ENCODE data around the gene MUTYH.
"Not testable (repeated sequence)": the region's sequence is repeated elsewhere in the genome, so short reads cannot be mapped to it uniquely, and the experiment has no call there.

Gene MUTYH

GRCh38 chr1:45317166-45317565 is 23.1 kb downstream of the MUTYH start:
- no peak for DNase-seq

DNA sequence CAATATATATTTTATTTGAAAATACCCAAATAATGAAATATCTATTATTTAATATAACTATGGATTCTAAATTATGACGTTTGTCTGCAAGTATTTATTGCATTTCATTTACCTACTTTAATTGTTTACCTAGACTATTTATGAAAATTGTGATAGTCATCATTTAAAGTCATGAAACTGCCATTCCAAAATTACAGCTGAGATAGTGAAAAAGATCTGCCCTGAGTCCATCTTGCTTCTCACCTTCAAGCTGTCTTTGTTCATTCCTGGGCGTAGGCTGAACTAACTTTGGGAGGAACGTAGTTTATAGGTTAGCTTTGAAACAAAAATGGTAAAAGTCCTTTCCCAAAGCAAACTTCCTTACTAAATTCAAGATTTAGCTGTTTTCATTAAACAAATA is 26.0 kb downstream of the MUTYH start:
- DNase-seq: no peak

DNA sequence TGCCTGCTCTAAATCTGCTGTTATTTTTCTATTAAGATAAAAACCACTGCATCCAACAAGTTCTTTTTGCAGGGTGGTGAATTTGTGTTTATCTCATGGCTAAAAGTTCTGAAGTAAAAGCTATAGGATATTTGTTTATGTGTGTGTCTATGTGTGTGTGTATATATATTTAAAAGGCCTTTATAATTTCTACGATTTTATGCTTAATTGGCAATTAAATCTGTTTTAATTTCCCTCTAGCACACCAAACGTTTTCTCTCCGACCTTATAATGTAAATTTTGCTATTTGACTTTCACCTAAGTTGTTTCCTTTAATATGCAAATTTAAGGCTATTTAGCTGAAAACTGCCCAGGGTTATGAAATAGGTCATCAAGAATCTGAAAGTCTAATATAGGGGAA is 33.3 kb downstream of the MUTYH start:
- DNase-seq: no peak

- peak; percentile 75 for DNase-seq
Observed at GRCh38 chr1:45306319-45306718, 33.9 kb downstream of the MUTYH start.

- DNase-seq: no peak
Observed at GRCh38 chr1:45305231-45305630, 35.0 kb downstream of the MUTYH start.

- DNase-seq: peak; percentile 29
Observed at GRCh38 chr1:45304311-45305081, 35.7 kb downstream of the MUTYH start.

- DNase-seq: peak; percentile 99
Observed at GRCh38 chr1:45303520-45304310, 36.5 kb downstream of the MUTYH start.

DNA sequence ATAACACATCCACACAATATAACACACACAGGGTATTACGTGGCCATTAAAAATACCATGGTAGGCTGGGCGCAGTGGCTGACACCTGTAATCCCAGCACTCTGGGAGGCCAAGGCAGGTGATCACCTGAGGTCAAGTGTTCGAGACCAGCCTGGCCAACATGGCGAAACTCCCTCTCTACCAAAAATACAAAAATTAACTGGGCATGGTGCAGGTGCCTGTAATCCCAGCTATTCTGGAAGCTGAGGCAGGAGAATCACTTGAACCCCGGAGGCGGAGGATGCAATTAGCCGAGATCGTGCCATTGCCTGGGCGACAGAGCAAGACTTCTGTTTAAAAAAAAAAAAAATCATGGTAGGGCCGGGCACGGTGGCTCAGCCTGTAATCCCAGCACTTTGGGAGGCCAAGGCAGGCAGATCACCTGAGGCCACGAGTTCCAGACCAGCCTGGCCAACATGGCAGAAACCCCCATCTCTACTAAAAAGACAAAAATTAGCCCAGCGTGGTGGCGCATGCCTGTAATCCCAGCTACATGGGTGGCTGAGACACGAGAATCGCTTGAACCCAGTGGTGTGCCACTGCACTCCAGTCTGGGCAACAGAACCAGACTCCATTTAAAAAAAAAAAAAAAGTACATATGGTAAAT is 37.6 kb downstream of the MUTYH start:
- no peak for DNase-seq

DNA sequence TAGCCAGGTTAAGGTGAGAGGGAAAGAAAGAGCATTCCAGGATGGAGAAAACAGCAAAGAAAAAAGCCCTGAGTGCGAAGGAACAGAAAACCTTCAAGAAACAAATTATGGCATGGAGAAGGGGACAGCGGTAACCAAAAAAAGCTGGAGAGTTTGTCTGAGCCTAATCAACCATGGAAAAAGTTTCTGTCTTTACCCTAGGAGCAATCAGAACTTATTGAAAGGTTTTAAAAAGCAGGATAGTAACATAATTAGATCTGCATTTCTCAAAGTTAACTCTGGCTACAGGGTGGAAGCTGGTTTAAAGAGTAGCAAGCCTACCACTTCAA is 39.6 kb downstream of the MUTYH start:
- DNase-seq: no peak

- DNase-seq: peak; percentile 46
Observed at GRCh38 chr1:45299981-45300668, 40.1 kb downstream of the MUTYH start.

- no peak for DNase-seq
Observed at GRCh38 chr1:45299296-45299695, 40.9 kb downstream of the MUTYH start.

DNA sequence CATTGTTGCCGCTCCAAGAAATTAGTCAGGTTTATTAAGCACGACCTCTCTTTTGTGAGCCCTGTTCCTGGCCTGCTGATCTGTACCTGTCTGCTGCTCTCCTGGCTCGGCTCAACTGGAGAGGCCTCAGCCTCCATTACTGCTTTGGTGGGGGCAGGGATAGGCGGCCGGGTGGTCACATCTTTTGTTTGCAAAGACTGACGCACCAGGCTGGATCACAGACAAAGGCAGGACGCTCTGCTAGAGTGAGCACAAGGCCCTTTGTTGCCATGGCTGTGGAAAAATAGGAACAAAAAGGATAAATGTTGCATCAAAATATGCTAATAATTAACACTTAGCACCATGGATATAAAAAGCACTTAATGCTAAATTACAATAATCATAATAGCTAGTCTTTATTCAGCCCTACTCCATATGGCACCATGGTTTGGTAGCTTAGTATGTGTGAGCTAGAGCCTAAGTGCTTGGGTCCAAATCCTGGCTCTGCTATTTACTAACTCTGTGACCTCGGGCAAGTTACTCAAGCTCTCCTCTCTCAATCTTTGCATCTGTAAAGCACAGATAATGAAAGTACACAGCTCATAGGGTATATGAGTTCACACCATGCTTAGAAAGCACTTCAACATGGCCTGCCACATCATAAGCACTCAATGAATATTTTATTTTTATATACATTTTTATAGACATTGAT is 42.4 kb downstream of the MUTYH start:
- no peak for DNase-seq

- no peak for DNase-seq
Observed at GRCh38 chr1:45291716-45292115, 48.5 kb downstream of the MUTYH start.

DNA sequence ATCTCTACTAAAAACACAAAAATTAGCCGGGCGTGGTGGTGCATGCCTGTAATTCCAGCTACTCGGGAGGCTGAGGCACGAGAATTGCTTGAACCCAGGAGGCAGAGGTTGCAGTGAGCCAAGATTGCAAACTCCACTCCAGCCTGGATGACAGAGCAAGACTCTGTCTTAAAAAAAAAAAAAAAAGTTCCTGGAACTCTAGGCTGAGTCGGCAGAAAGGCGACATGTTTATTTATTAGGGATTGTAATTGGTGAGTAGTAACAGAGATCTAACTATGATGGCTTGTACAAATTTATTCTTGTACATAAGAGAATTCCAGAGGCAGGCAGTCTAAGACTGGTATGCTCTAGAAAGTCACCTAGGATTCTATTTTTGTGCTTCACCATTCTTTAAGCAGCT is 49.2 kb downstream of the MUTYH start:
- not testable (repeated sequence) for DNase-seq

DNA sequence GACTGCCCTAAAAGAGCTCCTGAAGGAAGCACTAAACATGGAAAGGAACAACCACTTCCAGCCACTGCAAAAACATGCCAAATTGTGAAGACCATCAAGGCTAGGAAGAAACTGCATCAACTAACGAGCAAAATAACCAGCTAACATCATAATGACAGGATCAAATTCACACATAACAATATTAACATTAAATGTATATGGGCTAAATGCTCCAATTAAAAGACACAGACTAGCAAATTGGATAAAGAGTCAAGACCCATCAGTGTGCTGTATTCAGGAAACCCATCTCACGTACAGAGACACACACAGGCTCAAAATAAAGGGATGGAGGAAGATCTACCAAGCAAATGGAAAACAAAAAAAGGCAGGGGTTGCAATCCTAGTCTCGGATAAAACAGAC is 53.7 kb downstream of the MUTYH start:
- not testable (repeated sequence) for DNase-seq

GRCh38 chr1:45284858-45285257 is 55.4 kb downstream of the MUTYH start:
- not testable (repeated sequence) for DNase-seq

DNA sequence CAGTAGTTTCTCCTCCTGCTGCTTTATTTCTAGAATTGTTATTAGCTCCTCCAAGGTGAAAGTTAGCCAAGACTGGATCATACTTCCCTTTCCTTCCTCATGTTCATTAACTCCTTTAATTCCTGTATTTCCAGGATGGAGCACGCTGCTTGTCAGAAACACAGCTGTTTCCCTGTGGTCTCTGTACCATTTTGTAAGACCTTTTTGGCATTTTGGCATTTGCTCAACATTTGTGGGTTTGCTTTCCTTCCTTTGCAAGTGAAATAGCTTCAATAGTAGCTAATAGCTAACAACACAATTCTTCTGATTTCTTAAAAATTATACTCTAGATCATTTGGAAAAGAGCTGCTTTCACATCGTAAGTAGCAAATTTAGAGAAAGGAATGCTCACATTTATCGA is 57.9 kb downstream of the MUTYH start:
- DNase-seq: no peak

All from activated CD4-positive, alpha-beta T cell treated with anti-CD3 and anti-CD28 coated beads for 48 hours (primary cell).